ENCODE measurements around the gene IFITM5. TPM values are rescaled to one million over a fixed set of nuclear protein-coding genes. Genes with fewer than 3 reads are reported as not detected.
A peak's percentile ranks its signal among the peaks of the same experiment; 100 is the strongest.

Gene IFITM5
- total and polyA plus RNA-seq, 9 of the 15 experiments (the other 6 are each of a cell fraction or from before 2014, with no cell fraction given), result 0.19 TPM; not detected in 8

GRCh38 chr11:336659-337198 lies 37.4 kb upstream of the IFITM5 start:
- Histone ChIP-seq H3K36me3 (ENCODE audit: control insufficient read depth, insufficient read depth, low read length) (no peaks in the 10 kb centered on the region), H3K4me3 (no peak overlapping the region), H3K27ac (ENCODE audit: extremely low read depth, low read depth, low read length) (peak overlapping the region; percentile 75; the same call in 2 of the 3 replicates), H3K79me2 (ENCODE audit: control insufficient read depth, insufficient read depth, low read length) (no peaks in the 10 kb centered on the region), H2AFZ (ENCODE audit: low read depth, low read length) (peak overlapping the region; percentile 98), H3K9me3 (replicated peaks; ENCODE audit: control insufficient read depth, insufficient read depth, low read depth, low read length) (peaks cover 6% of the 10 kb centered on the region; the same call in 1 of the 2 replicates), H3K27me3 (ENCODE audit: control insufficient read depth in 2 of 2, insufficient read depth in 2 of 2, low read length in 2 of 2) (no peaks in the 10 kb centered on the region), H3K4me1 (replicated peaks in 1 of 2; ENCODE audit: control insufficient read depth in 2 of 2, insufficient read depth in 2 of 2, low read length in 2 of 2) (peaks cover 24 to 36% of the 10 kb centered on the region in 2 experiments), H3K9me1 (ENCODE audit: control insufficient read depth, insufficient read depth, low read length) (no peaks in the 10 kb centered on the region), H3K4me2 (ENCODE audit: insufficient read depth, low read length) (peak overlapping the region; percentile 56; the same call in 1 of the 2 replicates), H4K20me1 (replicated peaks; ENCODE audit: control insufficient read depth, insufficient read depth, low read length) (no peaks in the 10 kb centered on the region), H3K9ac (ENCODE audit: insufficient read depth in 1 of 2, low read depth in 2 of 2, low read length in 2 of 2) (peak overlapping the region; percentile 22 to 38; a peak in 2 of 4 replicates)
- intact Hi-C loops (cut with micrococcal nuclease), result no loop called here
- peak in 1 of 4 experiments; percentile 3 for DNase-seq (ENCODE audit: extremely low read depth in 1 of 4, low spot score in 3 of 4)
- in situ Hi-C loops (cut with MboI), result no loop called here
- POLR2A ChIA-PET, result interaction anchor here (1.4 kb wide), 1 partner anchor 9 kb away, joined by 11 read pairs; no protein-coding TSS in a partner anchor
- TF ChIP-seq ZNF146 (CRISPR knock-in tag; IDR thresholded peaks at IDR 0.05; ENCODE audit: unreplicated experiment), result no peak
- TF ChIP-seq LEF1 (IDR thresholded peaks at IDR 0.05), result 0 out of 2 replicates have a peak, but pooled peaks have one; percentile 44
- TF ChIP-seq ZNF3 (CRISPR knock-in tag; IDR thresholded peaks at IDR 0.05), result no peak
- peak; percentile 68 for TF ChIP-seq PRDM10 (IDR thresholded peaks at IDR 0.05; ENCODE audit: partially characterized antibody)
- TF ChIP-seq ZFP91 (CRISPR knock-in tag; IDR thresholded peaks at IDR 0.05), result no peak
- no TSS peak for BruUV-seq (replicated peaks)
- CTCF ChIA-PET (ENCODE audit: low intra/inter-chr PET ratio), result no interaction called here
- 61% methylated on average over 4 of the region's 4 CpGs for WGBS (ENCODE audit: insufficient coverage, low coverage, missing lambda C conversion rate)
- no peak for FAIRE-seq
- ATAC-seq, result peak; percentile 6; the same call in 1 of the 3 replicates

All from K562 (cell line).